ENCODE data around the gene SVOPL. TPM values are rescaled to one million over a fixed set of nuclear protein-coding genes. Genes with fewer than 3 reads are reported as not detected.

Gene SVOPL
- total RNA-seq, 2 experiments from 2014 or later = 3.5 to 4.3 TPM

DNA sequence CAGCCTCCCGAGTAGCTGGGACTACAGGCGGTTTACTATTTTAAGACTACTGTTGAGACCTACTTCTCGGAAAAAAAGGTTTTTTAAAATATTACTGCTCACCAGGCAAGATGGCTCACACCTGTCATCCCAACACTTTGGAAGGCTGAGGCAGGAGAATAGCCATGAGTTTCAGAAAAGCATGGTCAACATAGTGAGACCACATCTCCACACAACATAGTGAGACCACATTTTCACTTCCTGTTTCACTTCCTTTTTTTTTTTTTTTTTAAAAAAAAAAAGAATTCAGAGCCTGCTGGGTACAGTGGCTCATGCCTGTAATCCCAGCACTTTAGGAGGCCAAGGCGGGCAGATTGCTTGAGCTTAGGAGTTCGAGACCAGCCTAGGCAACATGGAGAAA lies 46.5 kb downstream of the SVOPL start:
- H3K4me1 Mint-ChIP-seq (ENCODE audit: low read depth) = peaks cover 2% of the 10 kb centered on the region
- peaks cover 3% of the 10 kb centered on the region for H3K9me3 Mint-ChIP-seq (ENCODE audit: insufficient read depth)
- ChIA-PET CTCF (no interaction called here), POLR2A (interaction anchor here (0.6 kb wide), 1 partner anchor 166 kb away, joined by 4 read pairs; no protein-coding TSS in a partner anchor)
- DNase-seq (no peak), ATAC-seq (no peak)
- no peaks in the 10 kb centered on the region for H3K36me3 Mint-ChIP-seq (ENCODE audit: low read depth)
- no peaks in the 10 kb centered on the region for H3K27me3 Mint-ChIP-seq (ENCODE audit: low read depth)
- H3K27ac Mint-ChIP-seq = no peak overlapping the region
- H3K4me3 Mint-ChIP-seq = no peak overlapping the region

DNA sequence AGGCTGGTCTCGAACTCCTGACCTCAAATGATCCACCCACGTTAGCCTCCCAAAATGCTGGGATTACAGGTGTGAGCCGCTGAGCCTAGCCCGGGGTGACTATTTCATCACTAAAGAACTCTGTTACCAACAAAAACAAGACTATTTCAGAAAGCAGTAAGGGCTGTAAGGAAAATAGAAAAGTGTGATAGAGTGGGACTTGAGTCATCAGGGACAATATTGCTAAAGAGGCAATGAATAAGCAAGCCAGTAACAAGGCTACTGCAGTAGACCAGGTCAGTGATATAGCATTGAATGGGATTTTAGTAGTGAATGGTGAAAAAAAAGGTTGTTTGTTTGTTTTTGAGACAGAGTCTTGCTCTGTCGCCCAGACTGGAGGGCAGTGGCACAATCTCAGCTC lies 51.7 kb downstream of the SVOPL start:
- Mint-ChIP-seq H3K4me1 (ENCODE audit: low read depth) (no peaks in the 10 kb centered on the region), H3K4me3 (no peak overlapping the region), H3K27ac (no peak overlapping the region), H3K9me3 (ENCODE audit: insufficient read depth) (no peaks in the 10 kb centered on the region), H3K27me3 (ENCODE audit: low read depth) (no peaks in the 10 kb centered on the region), H3K36me3 (ENCODE audit: low read depth) (no peaks in the 10 kb centered on the region)
- DNase-seq (no peak), ATAC-seq (no peak)
- POLR2A ChIA-PET = interaction anchor here (0.6 kb wide), 1 partner anchor 1296 kb away, joined by 3 read pairs; no protein-coding TSS in a partner anchor
- CTCF ChIA-PET = no interaction called here

DNA sequence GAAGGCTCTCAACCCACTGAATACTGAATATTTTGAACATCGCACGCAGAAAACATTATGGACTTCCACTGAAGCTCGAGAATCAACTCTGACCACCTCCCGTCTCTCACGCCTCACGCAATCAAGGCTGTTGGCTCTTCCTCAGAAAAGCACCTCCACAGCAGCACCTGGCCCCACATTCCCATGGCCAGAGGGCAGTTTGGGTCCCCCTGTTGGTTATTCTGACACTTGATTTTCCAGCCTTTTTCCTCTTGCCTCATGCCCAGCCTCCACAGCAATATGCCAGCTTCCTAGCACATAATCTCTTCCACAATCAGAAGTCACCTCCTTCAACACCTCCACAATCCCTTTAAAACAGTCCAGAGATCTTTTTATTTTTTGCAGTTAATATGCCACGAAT lies 55.9 kb downstream of the SVOPL start:
- ATAC-seq = no peak
- ChIA-PET CTCF (no interaction called here), POLR2A (no interaction called here)
- Mint-ChIP-seq H3K36me3 (ENCODE audit: low read depth) (no peaks in the 10 kb centered on the region), H3K9me3 (ENCODE audit: insufficient read depth) (peaks cover 4% of the 10 kb centered on the region), H3K4me3 (no peak overlapping the region), H3K4me1 (ENCODE audit: low read depth) (no peaks in the 10 kb centered on the region), H3K27ac (no peak overlapping the region), H3K27me3 (ENCODE audit: low read depth) (no peaks in the 10 kb centered on the region)
- no peak for DNase-seq

DNA sequence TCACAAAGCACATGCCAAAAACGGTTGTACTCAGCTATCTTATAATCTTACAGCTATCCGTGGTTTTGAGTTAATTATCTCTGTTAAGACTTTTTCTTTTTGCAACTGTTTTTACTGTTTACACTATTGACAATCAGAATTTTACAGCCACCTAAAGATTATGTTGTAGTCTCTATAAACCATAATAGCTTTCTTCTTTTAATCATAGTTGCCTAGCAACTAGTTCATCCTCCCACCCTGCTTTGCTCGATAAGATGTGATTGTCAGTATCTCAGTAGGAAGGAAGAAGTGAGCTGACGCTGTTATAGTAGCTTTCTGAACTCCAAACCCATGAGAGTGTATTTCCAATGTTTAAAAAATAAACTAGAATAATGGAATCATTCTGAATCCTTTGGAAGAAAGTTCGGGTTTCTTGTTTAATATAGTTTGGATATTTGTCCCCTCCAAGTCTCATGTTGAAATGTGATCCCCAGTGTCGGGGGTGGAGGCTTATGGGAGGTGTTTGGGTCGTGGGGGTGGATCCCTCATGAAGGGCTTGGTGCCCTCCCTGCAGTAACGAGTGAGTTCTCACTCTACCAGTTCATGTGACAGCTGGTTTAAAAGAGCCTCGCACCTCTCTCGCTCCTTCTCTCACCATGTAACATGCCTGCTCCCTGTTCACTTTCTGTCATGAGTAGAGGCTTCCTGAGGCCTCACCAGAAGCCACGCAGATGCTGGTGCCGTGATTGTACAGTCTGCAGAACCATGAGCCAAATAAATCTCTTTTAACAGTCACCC lies 68.1 kb downstream of the SVOPL start:
- CTCF ChIA-PET = interaction anchor here (1.5 kb wide), 1 partner anchor 105 kb away, joined by 4 read pairs; no protein-coding TSS in a partner anchor
- Mint-ChIP-seq H3K4me3 (no peak overlapping the region), H3K27ac (no peak overlapping the region), H3K27me3 (ENCODE audit: low read depth) (no peaks in the 10 kb centered on the region), H3K4me1 (ENCODE audit: low read depth) (peaks cover 13% of the 10 kb centered on the region), H3K9me3 (ENCODE audit: insufficient read depth) (no peaks in the 10 kb centered on the region), H3K36me3 (ENCODE audit: low read depth) (no peaks in the 10 kb centered on the region)
- POLR2A ChIA-PET = interaction anchor here (0.6 kb wide), 1 partner anchor 20 kb away, joined by 3 read pairs; no protein-coding TSS in a partner anchor
- DNase-seq = no peak
- ATAC-seq = no peak

DNA sequence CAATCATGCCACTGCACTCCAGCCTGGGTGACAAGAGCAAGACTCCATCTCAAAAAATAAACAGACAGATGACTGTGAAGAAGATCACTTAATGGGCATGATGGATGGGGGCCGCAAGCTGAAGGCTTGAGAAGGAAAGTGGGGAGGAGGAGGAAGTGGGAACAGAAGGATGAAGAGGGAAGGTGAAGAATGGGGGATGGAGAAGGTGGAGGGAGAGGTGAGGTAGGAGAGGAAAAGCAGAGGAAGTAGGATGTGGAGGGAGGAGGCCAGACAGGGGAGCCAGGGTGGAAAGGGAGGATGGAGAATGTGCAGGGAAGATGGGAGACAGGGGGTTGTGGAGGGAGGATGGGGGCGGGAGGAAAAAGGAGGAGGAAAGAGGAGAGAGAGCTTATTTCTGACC lies 68.8 kb downstream of the SVOPL start:
- DNase-seq = no peak
- no peak for ATAC-seq
- Mint-ChIP-seq H3K27ac (no peak overlapping the region), H3K36me3 (ENCODE audit: low read depth) (peaks cover 1% of the 10 kb centered on the region), H3K9me3 (ENCODE audit: insufficient read depth) (no peaks in the 10 kb centered on the region), H3K4me3 (no peak overlapping the region), H3K27me3 (ENCODE audit: low read depth) (no peaks in the 10 kb centered on the region), H3K4me1 (ENCODE audit: low read depth) (peaks cover 18% of the 10 kb centered on the region)
- ChIA-PET POLR2A (interaction anchor here (0.6 kb wide), 1 partner anchor 19 kb away, joined by 3 read pairs; no protein-coding TSS in a partner anchor), CTCF (interaction anchor here (1.5 kb wide), 1 partner anchor 106 kb away, joined by 4 read pairs; no protein-coding TSS in a partner anchor)

DNA sequence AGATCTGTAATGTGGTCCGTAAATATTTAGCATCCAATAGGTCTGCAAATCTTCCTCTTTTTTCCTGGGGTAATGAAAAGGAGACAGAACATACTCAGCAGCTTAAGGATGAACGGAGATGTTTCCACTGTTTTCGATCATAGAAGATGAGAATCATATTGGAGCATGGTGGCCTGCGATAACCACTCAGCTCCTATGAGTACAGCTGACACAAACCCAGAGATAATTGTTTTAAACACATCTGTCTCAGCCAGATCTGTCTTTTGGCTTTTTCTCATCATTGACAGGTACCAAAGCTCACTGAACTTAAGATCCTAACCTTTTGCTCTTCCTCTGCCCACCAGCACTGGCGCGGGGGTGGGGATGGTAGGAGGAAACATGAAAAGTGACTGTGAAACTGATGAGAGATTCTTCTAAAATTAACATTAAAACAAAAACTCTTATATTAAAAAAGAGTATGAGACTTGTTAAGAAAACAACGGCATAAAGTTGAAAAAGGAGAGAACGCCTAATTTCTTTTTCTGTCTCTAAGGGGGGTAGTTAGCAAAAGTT lies 71.0 kb downstream of the SVOPL start:
- Mint-ChIP-seq H3K4me3 (no peak overlapping the region), H3K9me3 (ENCODE audit: insufficient read depth) (no peaks in the 10 kb centered on the region), H3K27ac (no peak overlapping the region), H3K36me3 (ENCODE audit: low read depth) (peaks cover 8% of the 10 kb centered on the region), H3K27me3 (ENCODE audit: low read depth) (no peaks in the 10 kb centered on the region), H3K4me1 (ENCODE audit: low read depth) (peaks cover 40% of the 10 kb centered on the region)
- DNase-seq (no peak), ATAC-seq (no peak)
- POLR2A ChIA-PET = no interaction called here
- CTCF ChIA-PET = no interaction called here

DNA sequence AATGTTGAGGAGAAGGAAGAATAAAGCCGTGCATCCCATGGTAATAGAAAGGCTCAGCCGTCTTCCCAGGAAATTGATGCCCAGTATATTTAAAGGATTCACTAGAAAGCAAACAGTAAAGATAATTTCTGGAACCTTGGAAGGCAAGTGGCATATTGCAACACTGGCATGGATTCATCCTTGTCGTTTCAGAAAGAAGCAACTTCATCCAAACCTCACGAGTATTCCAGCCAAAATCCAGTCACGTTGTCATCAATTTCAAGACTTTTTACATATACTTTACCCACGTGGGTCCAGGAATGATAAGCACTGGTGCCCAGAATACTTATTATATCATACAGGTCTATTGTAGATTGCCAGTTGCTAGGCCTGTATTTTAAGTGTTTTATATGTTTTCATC lies 73.8 kb downstream of the SVOPL start:
- Mint-ChIP-seq H3K27ac (no peak overlapping the region), H3K9me3 (ENCODE audit: insufficient read depth) (no peaks in the 10 kb centered on the region), H3K4me3 (no peak overlapping the region), H3K4me1 (ENCODE audit: low read depth) (peaks cover 54% of the 10 kb centered on the region), H3K27me3 (ENCODE audit: low read depth) (no peaks in the 10 kb centered on the region), H3K36me3 (ENCODE audit: low read depth) (peaks cover 9% of the 10 kb centered on the region)
- ATAC-seq (no peak), DNase-seq (no peak)
- POLR2A ChIA-PET = no interaction called here
- CTCF ChIA-PET = interaction anchor here (0.6 kb wide), 1 partner anchor 287 kb away, joined by 3 read pairs; no protein-coding TSS in a partner anchor

DNA sequence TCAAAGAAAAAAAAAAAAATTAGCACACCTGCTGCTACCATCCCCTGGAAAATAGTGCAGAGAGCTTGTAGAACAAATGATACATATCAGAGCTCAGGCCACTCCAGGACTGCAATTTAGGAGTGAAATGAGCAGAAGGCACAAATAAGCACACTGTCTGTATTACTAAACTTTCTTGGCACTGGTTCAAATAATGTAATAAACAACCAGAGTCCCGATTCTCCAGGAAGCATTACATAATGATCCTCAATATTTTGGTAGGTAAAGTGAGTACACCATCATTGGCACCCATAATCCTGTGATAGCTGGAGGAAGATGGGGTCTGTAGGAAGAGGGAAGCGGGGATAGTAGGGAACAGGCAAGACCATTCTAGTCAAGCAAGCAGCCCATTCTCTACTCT lies 74.3 kb downstream of the SVOPL start:
- ATAC-seq (no peak), DNase-seq (no peak)
- H3K4me1 Mint-ChIP-seq (ENCODE audit: low read depth) = peaks cover 53% of the 10 kb centered on the region
- H3K4me3 Mint-ChIP-seq = no peak overlapping the region
- ChIA-PET POLR2A (no interaction called here), CTCF (no interaction called here)
- H3K36me3 Mint-ChIP-seq (ENCODE audit: low read depth) = peaks cover 9% of the 10 kb centered on the region
- no peaks in the 10 kb centered on the region for H3K27me3 Mint-ChIP-seq (ENCODE audit: low read depth)
- H3K9me3 Mint-ChIP-seq (ENCODE audit: insufficient read depth) = no peaks in the 10 kb centered on the region
- H3K27ac Mint-ChIP-seq = peak overlapping the region; percentile 90

DNA sequence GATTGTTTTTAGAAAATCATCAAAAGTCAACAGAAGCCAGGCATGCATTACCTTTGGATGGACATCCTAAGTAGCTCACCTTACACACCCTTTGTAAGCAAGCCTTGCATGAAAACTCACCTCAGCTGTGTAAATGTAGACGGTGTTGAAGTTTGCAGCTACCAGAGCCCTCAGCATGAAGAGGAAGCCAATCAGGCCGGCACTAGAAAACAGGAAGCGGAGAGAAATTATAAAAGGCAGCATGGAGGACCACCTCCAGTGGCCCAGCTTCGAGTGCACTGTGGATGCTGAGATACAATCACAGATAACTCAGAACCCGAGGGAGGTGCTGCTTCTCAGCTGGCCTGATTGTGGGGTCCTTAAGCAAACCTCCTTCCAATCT lies 75.3 kb downstream of the SVOPL start:
- H3K27me3 Mint-ChIP-seq (ENCODE audit: low read depth) = no peaks in the 10 kb centered on the region
- POLR2A ChIA-PET = interaction anchor here (0.5 kb wide), 1 partner anchor 32 kb away, joined by 3 read pairs; no protein-coding TSS in a partner anchor
- H3K9me3 Mint-ChIP-seq (ENCODE audit: insufficient read depth) = no peaks in the 10 kb centered on the region
- ATAC-seq = peak; percentile 80
- H3K36me3 Mint-ChIP-seq (ENCODE audit: low read depth) = peaks cover 9% of the 10 kb centered on the region
- DNase-seq = peak; percentile 69
- peak overlapping the region; percentile 90 for H3K27ac Mint-ChIP-seq
- peak overlapping the region; percentile 69 for H3K4me3 Mint-ChIP-seq
- H3K4me1 Mint-ChIP-seq (ENCODE audit: low read depth) = peaks cover 53% of the 10 kb centered on the region
- CTCF ChIA-PET = interaction anchor here (0.7 to 2.5 kb wide), 7 partner anchors 10 to 165 kb away, joined by 3 to 14 read pairs (median 3); partner anchors contain the start of gene TRIM24

DNA sequence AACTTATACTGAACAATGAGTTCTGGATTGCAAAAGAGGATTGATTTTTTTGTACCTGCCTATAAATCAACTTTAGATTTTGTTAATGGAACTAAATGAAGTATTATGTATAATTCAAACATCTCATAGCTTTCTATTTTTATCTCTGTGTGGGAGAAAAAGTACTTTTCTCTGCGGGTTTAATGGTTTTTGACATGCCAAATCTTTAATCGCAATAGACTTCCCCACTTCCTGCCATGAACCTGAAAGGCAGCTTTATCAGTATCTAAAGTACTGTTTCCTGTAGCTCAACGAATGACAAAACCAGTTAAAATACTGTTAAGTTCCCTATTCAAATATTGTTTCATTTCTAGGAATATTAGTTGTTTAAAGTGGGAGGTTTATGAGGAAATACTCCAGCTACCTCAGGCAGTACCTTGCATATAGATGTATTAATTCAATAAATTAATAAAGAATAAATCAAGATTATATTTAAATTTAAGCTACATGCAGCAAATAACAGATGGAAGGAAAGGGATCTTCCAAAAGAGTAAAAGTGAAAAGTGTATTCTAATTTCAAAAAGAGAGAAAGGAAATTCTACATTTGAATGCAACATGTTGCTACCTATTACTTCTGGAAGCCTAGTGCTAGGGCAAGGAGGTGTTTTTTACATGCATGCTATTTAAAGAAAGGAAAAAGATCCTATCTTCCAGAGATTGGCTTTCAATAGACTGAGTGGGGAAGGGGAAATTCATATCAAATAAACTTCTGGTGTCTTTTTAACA lies 75.9 kb downstream of the SVOPL start:
- Mint-ChIP-seq H3K27ac (peak overlapping the region; percentile 90), H3K36me3 (ENCODE audit: low read depth) (peaks cover 9% of the 10 kb centered on the region), H3K27me3 (ENCODE audit: low read depth) (no peaks in the 10 kb centered on the region), H3K4me3 (peak overlapping the region; percentile 69), H3K4me1 (ENCODE audit: low read depth) (peaks cover 53% of the 10 kb centered on the region), H3K9me3 (ENCODE audit: insufficient read depth) (no peaks in the 10 kb centered on the region)
- ATAC-seq = peak; percentile 51
- DNase-seq = peak; percentile 33
- POLR2A ChIA-PET = interaction anchor here (0.5 to 1.4 kb wide), 2 partner anchors 33 to 165 kb away, joined by 3 to 4 read pairs; partner anchors contain the start of gene TRIM24
- CTCF ChIA-PET = interaction anchor here (0.7 to 2.5 kb wide), 7 partner anchors 9 to 164 kb away, joined by 3 to 14 read pairs (median 3); partner anchors contain the start of gene TRIM24

DNA sequence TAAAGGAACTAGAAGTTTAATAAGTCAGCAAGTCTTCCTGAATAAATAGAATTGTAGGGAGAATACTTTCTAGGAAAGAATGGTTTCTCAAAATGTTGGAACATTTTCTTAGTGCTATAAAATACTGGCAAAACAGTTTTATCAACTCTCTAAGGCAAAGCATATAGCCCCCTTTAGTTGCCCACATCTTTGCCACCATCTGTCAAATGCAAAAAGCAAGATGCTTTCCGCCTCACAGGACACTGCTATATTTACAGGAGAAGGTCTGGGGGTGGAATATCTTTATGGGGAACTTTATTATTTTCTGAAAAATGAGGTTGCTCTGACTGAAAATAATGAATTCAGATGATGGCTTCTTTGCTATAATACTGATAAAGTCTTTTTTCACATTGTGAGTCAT lies 78.3 kb downstream of the SVOPL start:
- no peaks in the 10 kb centered on the region for H3K9me3 Mint-ChIP-seq (ENCODE audit: insufficient read depth)
- CTCF ChIA-PET = no interaction called here
- no peaks in the 10 kb centered on the region for H3K27me3 Mint-ChIP-seq (ENCODE audit: low read depth)
- DNase-seq (no peak), ATAC-seq (no peak)
- POLR2A ChIA-PET = no interaction called here
- H3K4me3 Mint-ChIP-seq = no peak overlapping the region
- no peak overlapping the region for H3K27ac Mint-ChIP-seq
- H3K4me1 Mint-ChIP-seq (ENCODE audit: low read depth) = peaks cover 48% of the 10 kb centered on the region
- H3K36me3 Mint-ChIP-seq (ENCODE audit: low read depth) = peaks cover 9% of the 10 kb centered on the region

DNA sequence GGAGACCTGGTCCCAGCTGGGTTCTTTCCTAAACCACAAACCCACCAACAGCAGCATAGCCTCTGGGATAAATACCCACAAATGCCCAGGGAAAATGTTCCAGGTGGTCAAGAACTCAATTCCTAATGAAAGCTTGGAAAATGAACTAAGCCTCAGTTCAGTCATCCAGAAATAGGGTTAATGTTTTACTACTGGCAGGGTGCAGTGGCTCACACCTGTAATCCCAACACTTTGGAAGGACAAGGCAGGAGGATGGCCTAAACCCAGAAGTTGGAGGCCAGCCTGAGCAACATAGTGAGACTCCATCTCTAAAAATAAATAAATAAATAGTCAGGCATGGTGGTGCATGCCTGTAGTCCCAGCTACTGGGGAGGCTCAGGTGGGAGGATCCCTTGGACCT lies 82.2 kb downstream of the SVOPL start:
- ATAC-seq = no peak
- no peak for DNase-seq
- Mint-ChIP-seq H3K27me3 (ENCODE audit: low read depth) (no peaks in the 10 kb centered on the region), H3K9me3 (ENCODE audit: insufficient read depth) (no peaks in the 10 kb centered on the region), H3K36me3 (ENCODE audit: low read depth) (no peaks in the 10 kb centered on the region), H3K4me1 (ENCODE audit: low read depth) (peaks cover 14% of the 10 kb centered on the region), H3K27ac (no peak overlapping the region), H3K4me3 (no peak overlapping the region)
- POLR2A ChIA-PET = no interaction called here
- CTCF ChIA-PET = no interaction called here

Data from activated CD8-positive, alpha-beta T cell treated with anti-CD3 and anti-CD28 coated beads, Interleukin-2, amount 10 ng/mL, durations not matched to agents 7 days and 5 days (primary cell).